Myometrial cell (primary cell): ENCODE results near the gene ZNF396. TPM values are rescaled to one million over a fixed set of nuclear protein-coding genes. Genes with fewer than 3 reads are reported as not detected.

Experiments used
- total RNA-seq: library from RNA; depleted of rRNA; stranded (reverse); fragments of >200 nt; gene quantifications from 2 replicates; pipeline ENCODE4 v1.2.3, GENCODE V29; 2015

The ZNF396 gene
- total RNA-seq: 0.89 TPM in 1 of 2 replicates, not detected in the other

GRCh38 chr18:35376742-35377695, at the start of gene ZNF396:
Gene ZNF396 (minus strand): TSS chr18:35377337. CDS start chr18:35374292, 3,045 bp downstream.

GRCh38 chr18:35343936-35344735, 33.0 kb downstream of the ZNF396 start, which contains the start of gene ZNF24:
Gene ZNF24 (minus strand): TSS chr18:35344420. CDS start chr18:35340650, 3,770 bp downstream.

Other genes starting within 250 kb of the ZNF396 start
- 7.2 and 8.9 TPM in 2 replicates for gene ZNF397, start 136.3 kb downstream of the ZNF396 start, total RNA-seq
- gene ZSCAN30, start 87.1 kb downstream of the ZNF396 start, total RNA-seq: 7.5 and 13.1 TPM in 2 replicates
- 16.1 and 21.4 TPM in 2 replicates for gene ZNF24, start 32.9 kb downstream of the ZNF396 start, total RNA-seq
- 7.2 and 12.4 TPM in 2 replicates for gene INO80C, start 120.6 kb upstream of the ZNF396 start, total RNA-seq
- gene GALNT1, start 204.4 kb upstream of the ZNF396 start, total RNA-seq: 43.5 and 60.3 TPM in 2 replicates